Measurements from ENCODE around the gene TMEM14A.

TMEM14A gene

DNA sequence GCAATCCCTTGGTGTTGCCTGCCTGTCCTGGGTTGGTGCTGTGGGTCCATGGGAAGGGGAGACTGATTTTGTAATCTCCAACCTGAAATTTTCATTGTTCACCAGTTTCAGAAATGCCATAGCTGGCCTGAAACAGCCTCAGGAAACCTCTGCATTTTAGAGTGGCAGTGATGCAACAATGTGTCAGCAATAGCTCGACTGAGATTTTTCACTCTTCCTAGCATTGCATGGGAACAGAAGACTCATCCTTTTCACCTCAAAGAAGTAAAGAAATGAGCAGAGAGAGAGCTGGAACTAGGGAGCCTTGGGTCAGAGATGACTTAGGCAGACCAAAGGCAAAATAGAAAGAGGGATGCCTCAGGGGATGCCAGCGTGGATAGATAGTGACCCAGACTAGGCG, 23.7 kb upstream of the TMEM14A start:
- WGBS (ENCODE audit: extremely low coverage, insufficient coverage, insufficient read length), result no CpG with 5 or more reads among the region's 3 CpGs
- Histone ChIP-seq H3K79me2 (ENCODE audit: control insufficient read depth, insufficient read depth, low read length, poor library complexity) (no peaks in the 10 kb centered on the region), H4K91ac (ENCODE audit: low read depth, low read length) (no peak overlapping the region)

DNA sequence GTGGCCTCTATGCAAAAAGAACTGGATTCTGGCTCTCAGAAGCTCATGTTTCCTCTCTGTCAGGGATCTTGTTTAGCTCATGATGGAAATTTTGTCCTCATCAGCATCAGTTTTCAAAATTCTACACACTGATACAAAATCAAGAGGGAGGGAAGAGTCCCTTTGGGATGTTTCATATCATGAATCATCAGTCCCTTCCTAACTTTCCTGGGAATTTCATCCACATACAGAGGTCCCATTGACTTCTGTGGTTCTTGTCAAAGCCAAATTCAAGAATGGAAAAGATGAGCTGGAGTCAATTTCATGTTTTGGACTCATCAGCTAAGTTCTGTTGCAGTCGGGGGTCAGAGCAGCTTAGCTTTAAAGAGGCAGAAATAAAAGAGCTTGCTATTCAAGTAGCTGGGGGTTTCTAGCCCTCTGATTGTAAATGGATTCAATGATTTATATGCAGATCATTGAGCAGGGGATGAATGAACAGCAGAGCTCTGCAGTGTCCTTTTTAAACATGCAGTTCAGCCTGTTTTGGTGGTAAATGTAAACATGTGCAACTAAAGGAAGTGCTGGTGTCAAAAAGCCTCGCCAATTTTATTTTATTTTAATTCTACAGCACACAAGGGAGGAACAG, 21.3 kb upstream of the TMEM14A start:
- Histone ChIP-seq H4K12ac (ENCODE audit: low read depth, low read length) (no peak overlapping the region), H3K27ac (ENCODE audit: low read depth, low read length) (no peak overlapping the region), H3K4ac (ENCODE audit: low read depth, low read length) (no peak overlapping the region), H3K23ac (ENCODE audit: low read length) (no peak overlapping the region), H3K14ac (ENCODE audit: low read length) (no peak overlapping the region), H3K18ac (ENCODE audit: low read length) (no peak overlapping the region), H4K8ac (ENCODE audit: low read depth, low read length) (no peak overlapping the region), H3K4me1 (ENCODE audit: control insufficient read depth in 1 of 2, insufficient read depth in 2 of 2, low read length in 2 of 2) (no peaks in the 10 kb centered on the region), H3K27me3 (ENCODE audit: insufficient read depth, low read length) (no peaks in the 10 kb centered on the region), H3K9ac (ENCODE audit: low read length) (no peak overlapping the region), H2BK12ac (ENCODE audit: low read length) (no peak overlapping the region), H2BK120ac (ENCODE audit: insufficient read depth, low read length, poor library complexity) (no peak overlapping the region), H4K91ac (ENCODE audit: low read depth, low read length) (no peak overlapping the region), H2AK5ac (ENCODE audit: low read length) (no peak overlapping the region), H3K79me2 (ENCODE audit: control insufficient read depth, insufficient read depth, low read length, poor library complexity) (no peaks in the 10 kb centered on the region), H3K9me3 (ENCODE audit: insufficient read depth, low read depth, low read length) (no peaks in the 10 kb centered on the region), H3K4me2 (ENCODE audit: low read length) (no peak overlapping the region), H3K36me3 (ENCODE audit: control insufficient read depth in 1 of 2, insufficient read depth in 2 of 2, low read length in 2 of 2) (no peaks in the 10 kb centered on the region), H3K79me1 (ENCODE audit: low read length) (no peaks in the 10 kb centered on the region), H3K4me3 (ENCODE audit: low read depth, low read length) (no peak overlapping the region), H2AFZ (ENCODE audit: insufficient read depth, low read length, poor library complexity) (no peak overlapping the region), H2BK5ac (ENCODE audit: low read depth, low read length, poor library complexity) (no peak overlapping the region)
- no peak for DNase-seq
- no CpG with 5 or more reads among the region's 2 CpGs for WGBS (ENCODE audit: extremely low coverage, insufficient coverage, insufficient read length)

More for the DNA sequence above, 23.7 kb upstream of the TMEM14A start:
- H3K9ac ChIP-seq (ENCODE audit: low read length), result no peak overlapping the region
- no peaks in the 10 kb centered on the region for H3K9me3 ChIP-seq (ENCODE audit: insufficient read depth, low read depth, low read length)
- no peak overlapping the region for H3K14ac ChIP-seq (ENCODE audit: low read length)
- peak in 1 of 2 donors; percentile 34 for DNase-seq
- no peak overlapping the region for H2BK120ac ChIP-seq (ENCODE audit: insufficient read depth, low read length, poor library complexity)
- no peak overlapping the region for H3K23ac ChIP-seq (ENCODE audit: low read length)
- H2AFZ ChIP-seq (ENCODE audit: insufficient read depth, low read length, poor library complexity), result no peak overlapping the region
- H3K4me3 ChIP-seq (ENCODE audit: low read depth, low read length), result no peak overlapping the region
- no peak overlapping the region for H4K8ac ChIP-seq (ENCODE audit: low read depth, low read length)
- no peak overlapping the region for H4K12ac ChIP-seq (ENCODE audit: low read depth, low read length)
- no peak overlapping the region for H3K18ac ChIP-seq (ENCODE audit: low read length)
- no peak overlapping the region for H2AK5ac ChIP-seq (ENCODE audit: low read length)
- H3K79me1 ChIP-seq (ENCODE audit: low read length), result no peaks in the 10 kb centered on the region
- H3K27me3 ChIP-seq (ENCODE audit: insufficient read depth, low read length), result no peaks in the 10 kb centered on the region
- H3K36me3 ChIP-seq (ENCODE audit: control insufficient read depth in 1 of 2, insufficient read depth in 2 of 2, low read length in 2 of 2), result no peaks in the 10 kb centered on the region
- H2BK5ac ChIP-seq (ENCODE audit: low read depth, low read length, poor library complexity), result no peak overlapping the region
- no peak overlapping the region for H2BK12ac ChIP-seq (ENCODE audit: low read length)
- no peak overlapping the region for H3K4me2 ChIP-seq (ENCODE audit: low read length)
- no peak overlapping the region for H3K27ac ChIP-seq (ENCODE audit: low read depth, low read length)
- H3K4me1 ChIP-seq (ENCODE audit: control insufficient read depth in 1 of 2, insufficient read depth in 2 of 2, low read length in 2 of 2), result no peaks in the 10 kb centered on the region
- H3K4ac ChIP-seq (ENCODE audit: low read depth, low read length), result no peak overlapping the region

DNA sequence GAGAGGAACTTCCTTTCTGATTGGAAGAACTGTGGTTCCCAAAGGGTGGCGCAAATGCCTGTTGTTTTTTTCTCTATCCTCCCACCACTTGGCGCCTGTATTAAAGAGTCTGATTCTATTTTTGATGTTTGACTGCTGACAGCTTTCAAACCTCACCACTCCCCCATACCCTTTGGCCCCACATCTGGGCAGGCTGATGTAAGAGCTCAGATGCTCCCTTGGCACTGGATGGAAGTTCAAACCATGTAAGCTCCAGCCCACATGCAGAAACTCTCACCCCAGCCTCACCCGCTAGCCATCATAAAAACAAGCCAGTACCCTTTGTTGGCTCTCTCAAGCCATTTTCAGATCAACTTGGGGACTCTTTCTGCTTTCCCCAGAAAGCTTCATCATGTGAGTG, 20.0 kb upstream of the TMEM14A start:
- no peak overlapping the region for H2BK5ac ChIP-seq (ENCODE audit: low read depth, low read length, poor library complexity)
- DNase-seq, result no peak
- H3K23ac ChIP-seq (ENCODE audit: low read length), result no peak overlapping the region
- H3K9me3 ChIP-seq (ENCODE audit: insufficient read depth, low read depth, low read length), result no peaks in the 10 kb centered on the region
- H3K4me1 ChIP-seq (ENCODE audit: control insufficient read depth in 1 of 2, insufficient read depth in 2 of 2, low read length in 2 of 2), result no peaks in the 10 kb centered on the region
- no peak overlapping the region for H2AFZ ChIP-seq (ENCODE audit: insufficient read depth, low read length, poor library complexity)
- no peaks in the 10 kb centered on the region for H3K79me2 ChIP-seq (ENCODE audit: control insufficient read depth, insufficient read depth, low read length, poor library complexity)
- H3K14ac ChIP-seq (ENCODE audit: low read length), result no peak overlapping the region
- no peak overlapping the region for H4K12ac ChIP-seq (ENCODE audit: low read depth, low read length)
- WGBS (ENCODE audit: extremely low coverage, insufficient coverage, insufficient read length), result no CpG with 5 or more reads among the region's 3 CpGs
- H3K4me2 ChIP-seq (ENCODE audit: low read length), result no peak overlapping the region
- H3K36me3 ChIP-seq (ENCODE audit: control insufficient read depth in 1 of 2, insufficient read depth in 2 of 2, low read length in 2 of 2), result no peaks in the 10 kb centered on the region
- no peak overlapping the region for H3K4ac ChIP-seq (ENCODE audit: low read depth, low read length)
- H3K27me3 ChIP-seq (ENCODE audit: insufficient read depth, low read length), result no peaks in the 10 kb centered on the region
- H3K9ac ChIP-seq (ENCODE audit: low read length), result no peak overlapping the region
- H2BK120ac ChIP-seq (ENCODE audit: insufficient read depth, low read length, poor library complexity), result no peak overlapping the region
- no peak overlapping the region for H2AK5ac ChIP-seq (ENCODE audit: low read length)
- no peak overlapping the region for H3K18ac ChIP-seq (ENCODE audit: low read length)
- no peak overlapping the region for H4K91ac ChIP-seq (ENCODE audit: low read depth, low read length)
- H3K79me1 ChIP-seq (ENCODE audit: low read length), result no peaks in the 10 kb centered on the region
- H3K4me3 ChIP-seq (ENCODE audit: low read depth, low read length), result no peak overlapping the region
- no peak overlapping the region for H2BK12ac ChIP-seq (ENCODE audit: low read length)
- no peak overlapping the region for H4K8ac ChIP-seq (ENCODE audit: low read depth, low read length)
- H3K27ac ChIP-seq (ENCODE audit: low read depth, low read length), result no peak overlapping the region

GRCh38 chr6:52653151-52653550, 17.8 kb upstream of the TMEM14A start:
- Histone ChIP-seq H4K91ac (ENCODE audit: low read depth, low read length) (no peak overlapping the region), H3K27ac (ENCODE audit: low read depth, low read length) (no peak overlapping the region), H2AK5ac (ENCODE audit: low read length) (no peak overlapping the region), H3K18ac (ENCODE audit: low read length) (no peak overlapping the region), H2BK12ac (ENCODE audit: low read length) (no peak overlapping the region), H2BK120ac (ENCODE audit: insufficient read depth, low read length, poor library complexity) (no peak overlapping the region), H3K4me2 (ENCODE audit: low read length) (no peak overlapping the region), H3K36me3 (ENCODE audit: control insufficient read depth in 1 of 2, insufficient read depth in 2 of 2, low read length in 2 of 2) (no peaks in the 10 kb centered on the region), H3K4me3 (ENCODE audit: low read depth, low read length) (no peak overlapping the region), H3K79me2 (ENCODE audit: control insufficient read depth, insufficient read depth, low read length, poor library complexity) (no peaks in the 10 kb centered on the region), H3K79me1 (ENCODE audit: low read length) (no peaks in the 10 kb centered on the region), H3K27me3 (ENCODE audit: insufficient read depth, low read length) (no peaks in the 10 kb centered on the region), H3K4me1 (ENCODE audit: control insufficient read depth in 1 of 2, insufficient read depth in 2 of 2, low read length in 2 of 2) (no peaks in the 10 kb centered on the region), H4K8ac (ENCODE audit: low read depth, low read length) (no peak overlapping the region), H4K12ac (ENCODE audit: low read depth, low read length) (no peak overlapping the region), H3K4ac (ENCODE audit: low read depth, low read length) (no peak overlapping the region), H3K14ac (ENCODE audit: low read length) (no peak overlapping the region), H2AFZ (ENCODE audit: insufficient read depth, low read length, poor library complexity) (no peak overlapping the region), H2BK5ac (ENCODE audit: low read depth, low read length, poor library complexity) (no peak overlapping the region), H3K9me3 (ENCODE audit: insufficient read depth, low read depth, low read length) (peaks cover 3% of the 10 kb centered on the region), H3K9ac (ENCODE audit: low read length) (no peak overlapping the region), H3K23ac (ENCODE audit: low read length) (no peak overlapping the region)
- DNase-seq, result no peak
